ENCODE measurements around the gene JAG1.

DNA sequence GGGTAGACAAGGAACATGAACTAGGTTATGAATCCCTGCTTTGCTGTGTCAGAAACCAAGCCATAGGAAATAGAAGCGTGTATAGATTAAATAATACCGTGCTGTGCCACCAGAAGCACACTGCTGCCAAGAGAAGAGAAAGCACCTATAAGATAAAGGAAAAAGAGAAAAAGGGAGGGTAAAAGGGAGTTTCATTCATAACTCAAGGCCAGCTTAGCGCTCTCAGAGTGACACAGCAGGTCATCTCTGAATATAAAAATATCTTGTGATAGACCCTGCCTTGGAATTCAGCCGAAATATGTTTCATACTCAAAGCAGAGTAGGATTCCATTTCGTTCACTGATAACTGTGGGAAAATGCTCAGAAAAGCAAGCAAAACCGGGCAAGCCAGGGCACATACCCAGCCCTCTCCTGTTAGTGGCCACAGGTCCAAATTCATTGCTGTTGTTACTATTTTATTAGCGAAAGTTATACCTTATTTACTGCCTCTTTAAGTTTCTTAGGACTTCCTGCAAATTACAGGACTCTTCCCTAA, 8.7 kb downstream of the JAG1 start:
- no peak for TF ChIP-seq EZH2 (IDR thresholded peaks at IDR 0.05; ENCODE audit: low read length, unreplicated experiment)
- TF ChIP-seq, protein P1, sequence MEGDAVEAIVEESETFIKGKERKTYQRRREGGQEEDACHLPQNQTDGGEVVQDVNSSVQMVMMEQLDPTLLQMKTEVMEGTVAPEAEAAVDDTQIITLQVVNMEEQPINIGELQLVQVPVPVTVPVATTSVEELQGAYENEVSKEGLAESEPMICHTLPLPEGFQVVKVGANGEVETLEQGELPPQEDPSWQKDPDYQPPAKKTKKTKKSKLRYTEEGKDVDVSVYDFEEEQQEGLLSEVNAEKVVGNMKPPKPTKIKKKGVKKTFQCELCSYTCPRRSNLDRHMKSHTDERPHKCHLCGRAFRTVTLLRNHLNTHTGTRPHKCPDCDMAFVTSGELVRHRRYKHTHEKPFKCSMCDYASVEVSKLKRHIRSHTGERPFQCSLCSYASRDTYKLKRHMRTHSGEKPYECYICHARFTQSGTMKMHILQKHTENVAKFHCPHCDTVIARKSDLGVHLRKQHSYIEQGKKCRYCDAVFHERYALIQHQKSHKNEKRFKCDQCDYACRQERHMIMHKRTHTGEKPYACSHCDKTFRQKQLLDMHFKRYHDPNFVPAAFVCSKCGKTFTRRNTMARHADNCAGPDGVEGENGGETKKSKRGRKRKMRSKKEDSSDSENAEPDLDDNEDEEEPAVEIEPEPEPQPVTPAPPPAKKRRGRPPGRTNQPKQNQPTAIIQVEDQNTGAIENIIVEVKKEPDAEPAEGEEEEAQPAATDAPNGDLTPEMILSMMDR (conservative IDR thresholded peaks at IDR 0.05; ENCODE audit: low read depth, low read length): no peak
- TF ChIP-seq EZH2phosphoT487 (IDR thresholded peaks at IDR 0.05; ENCODE audit: borderline replicate concordance, low read length): no peak

Measured in PC-3 (cell line).